Natural killer cell (primary cell): ENCODE measurements around the gene ZFP2. TPM values are rescaled to one million over a fixed set of nuclear protein-coding genes. Genes with fewer than 3 reads are reported as not detected.

Source experiments
- ATAC-seq, 3 donors: fragments of 150-1000 bp in 2 of 3; fragments of 200-7000 bp in 1 of 3; cut with Tn5 transposase; 1 replicate in 1 of 3; 2 replicates in 2 of 3; pipeline ENCODE4 v1.10.0; 2021; ENCODE audit warnings: mild to moderate bottlenecking in 2 of 3, moderate library complexity in 2 of 3
- DNase-seq, 2 donors: peaks; one replicate each; pipeline versions ENCODE4 v3.0.0 to v3.0.0-alpha.2; 2013 to 2021; ENCODE audit warnings: mixed read lengths in 1 of 2
- H3K27ac ChIP-seq: one replicate; pipeline ENCODE4 v1.5.1; 2013; ENCODE audit warnings: mild to moderate bottlenecking, low read length
- H3K27me3 ChIP-seq: one replicate; pipeline ENCODE4 v1.6.1; 2013; ENCODE audit warnings: low read length; ENCODE audit not compliant: control insufficient read depth, insufficient read depth
- H3K36me3 ChIP-seq: one replicate; pipeline ENCODE4 v1.6.1; 2013; ENCODE audit warnings: low read length; ENCODE audit not compliant: control insufficient read depth, insufficient read depth
- H3K4me1 ChIP-seq: one replicate; pipeline ENCODE4 v1.6.1; 2013; ENCODE audit warnings: low read length; ENCODE audit not compliant: control insufficient read depth, insufficient read depth
- H3K4me3 ChIP-seq: one replicate; pipeline ENCODE4 v1.5.1; 2013; ENCODE audit warnings: low read length
- H3K9me3 ChIP-seq: one replicate; pipeline ENCODE4 v1.6.1; 2013; ENCODE audit warnings: low read length; ENCODE audit not compliant: control insufficient read depth, insufficient read depth
- H3K27ac Mint-ChIP-seq, 2 donors: one replicate each; pipeline ENCODE4 v1.8.0; 2022; ENCODE audit warnings: mild to moderate bottlenecking in 2 of 2, mixed read lengths in 2 of 2, moderate library complexity in 1 of 2
- H3K27me3 Mint-ChIP-seq, 2 donors: one replicate each; pipeline ENCODE4 v1.8.0; 2022; ENCODE audit warnings: low read depth in 2 of 2, mixed read lengths in 2 of 2
- H3K36me3 Mint-ChIP-seq: one replicate; pipeline ENCODE4 v1.8.0; 2022; ENCODE audit warnings: mixed read lengths
- H3K4me1 Mint-ChIP-seq, 2 donors: one replicate each; pipeline ENCODE4 v1.8.0; 2022; ENCODE audit warnings: mixed read lengths in 2 of 2
- H3K4me3 Mint-ChIP-seq: one replicate; pipeline ENCODE4 v1.8.0; 2022; ENCODE audit warnings: mild to moderate bottlenecking, moderate library complexity, mixed read lengths
- H3K9me3 Mint-ChIP-seq, 2 donors: one replicate each; pipeline ENCODE4 v1.8.0; 2022; ENCODE audit warnings: mixed read lengths in 2 of 2
- CTCF ChIP-seq: fragments of 200-600 bp; IDR thresholded peaks from one replicate; pipeline ENCODE4 v1.8.0; 2022; ENCODE audit warnings: antibody characterized with exemption
- WGBS: methylation state at CpG from one replicate; pipeline ENCODE4 v1.1.7; 2013; ENCODE audit warnings: missing lambda C conversion rate; ENCODE audit not compliant: insufficient coverage; 5-methylcytosine and 5-hydroxymethylcytosine counted together
- intact Hi-C: fragments of 100-400 bp; cut with micrococcal nuclease; formaldehyde crosslinking; loops from one replicate; pipeline ENCODE4 v1.14.2; 2022
- total RNA-seq, 4 donors: library from RNA; stranded (reverse); fragments of 120-200 nt in 1 of 4; gene quantifications; one replicate each; pipeline versions ENCODE4 v1.2.3 to v1.2.4, GENCODE V29; 2013 to 2022

ZFP2 gene
- total RNA-seq, 3 donors from 2014 or later (not counting 1 experiment from before 2014, with no cell fraction given) = 0.33 to 0.61 (median 0.54) TPM

DNA sequence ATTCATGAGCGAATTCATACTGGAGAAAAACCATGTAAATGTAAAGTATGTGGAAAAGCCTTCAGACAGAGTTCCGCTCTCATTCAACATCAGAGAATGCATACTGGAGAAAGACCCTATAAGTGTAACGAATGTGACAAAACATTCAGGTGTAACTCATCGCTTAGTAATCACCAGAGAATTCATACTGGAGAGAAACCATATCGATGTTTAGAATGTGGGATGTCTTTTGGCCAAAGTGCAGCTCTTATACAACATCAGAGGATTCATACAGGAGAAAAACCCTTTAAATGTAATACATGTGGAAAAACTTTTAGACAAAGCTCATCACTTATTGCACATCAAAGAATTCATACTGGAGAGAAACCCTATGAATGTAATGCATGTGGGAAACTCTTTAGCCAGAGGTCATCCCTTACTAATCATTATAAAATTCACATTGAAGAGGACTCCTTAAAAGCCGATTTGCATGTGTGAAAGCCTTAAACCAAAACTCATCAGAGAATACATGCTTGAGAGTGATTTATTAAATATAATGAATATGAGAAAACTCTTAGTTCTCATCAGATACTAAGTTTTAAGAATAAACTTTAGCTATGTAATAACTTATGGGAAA lies 11.8 kb upstream of the ZFP2 start:
- Mint-ChIP-seq H3K36me3 (peaks cover 66% of the 10 kb centered on the region), H3K27ac (no peak overlapping the region)
- TF ChIP-seq CTCF = no peak

DNA sequence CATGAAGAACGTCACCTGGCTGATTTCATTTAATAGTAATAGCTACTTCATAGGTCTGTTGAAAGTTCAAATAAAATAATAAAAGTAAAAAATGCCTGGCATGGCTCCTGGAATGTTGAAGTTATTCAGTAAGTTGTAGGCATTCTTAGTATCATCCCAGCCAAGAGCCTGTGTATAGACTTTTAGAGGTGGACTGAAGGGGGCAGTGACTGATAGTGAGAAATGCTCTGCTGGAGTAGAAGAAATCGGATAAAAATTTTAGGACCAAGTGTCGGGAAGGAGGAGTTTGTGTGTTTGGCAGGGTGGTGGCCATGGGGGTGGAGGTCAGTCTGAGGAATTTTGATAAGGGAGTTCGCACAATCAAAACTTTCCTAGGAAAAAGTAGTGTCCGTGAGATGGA lies 3.6 kb downstream of the ZFP2 start:
- peaks cover 10% of the 10 kb centered on the region for H3K36me3 Mint-ChIP-seq
- intact Hi-C loops = no loop called here

More for the DNA sequence above, 11.8 kb upstream of the ZFP2 start:
- Histone ChIP-seq H3K4me1 (no peaks in the 10 kb centered on the region), H3K4me3 (no peak overlapping the region), H3K27ac (no peak overlapping the region), H3K36me3 (peaks cover 36% of the 10 kb centered on the region), H3K27me3 (no peaks in the 10 kb centered on the region), H3K9me3 (peaks cover 42% of the 10 kb centered on the region)
- peaks cover 19 to 31% of the 10 kb centered on the region in 2 donors for H3K9me3 Mint-ChIP-seq
- ATAC-seq = no peak
- WGBS = 95% methylated on average over 3 of the region's 6 CpGs
- no peaks in the 10 kb centered on the region for H3K4me1 Mint-ChIP-seq
- no peak overlapping the region for H3K4me3 Mint-ChIP-seq
- intact Hi-C loops = no loop called here
- no peak for DNase-seq
- no peaks in the 10 kb centered on the region for H3K27me3 Mint-ChIP-seq

DNA sequence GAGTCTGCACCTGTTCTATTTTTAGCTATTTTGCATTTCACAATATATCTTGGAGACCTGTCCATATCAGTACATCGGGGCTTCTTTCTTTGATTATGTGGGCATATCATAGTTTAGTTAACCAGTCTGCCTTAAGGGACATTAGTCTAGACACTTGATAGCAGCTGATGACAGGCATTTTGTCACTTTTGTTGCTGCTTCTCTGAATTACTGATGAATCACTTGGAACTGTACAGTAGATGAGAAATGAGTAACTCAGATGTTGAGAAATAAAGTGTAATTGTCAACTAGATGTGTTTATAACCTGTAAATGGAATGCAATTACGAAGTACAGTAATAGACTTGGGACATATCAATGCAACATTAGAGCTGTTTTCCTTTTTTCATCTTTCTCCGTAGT lies 7.1 kb downstream of the ZFP2 start:
- Histone ChIP-seq H3K9me3 (peaks cover 3% of the 10 kb centered on the region), H3K4me3 (no peak overlapping the region), H3K27ac (no peak overlapping the region), H3K4me1 (no peaks in the 10 kb centered on the region), H3K27me3 (no peaks in the 10 kb centered on the region), H3K36me3 (no peaks in the 10 kb centered on the region)
- ATAC-seq (no peak), DNase-seq (no peak)
- Mint-ChIP-seq H3K27me3 (peaks cover 0 to 2% of the 10 kb centered on the region in 2 donors), H3K27ac (no peak overlapping the region), H3K4me1 (no peaks in the 10 kb centered on the region), H3K4me3 (no peak overlapping the region), H3K9me3 (peaks cover 4 to 6% of the 10 kb centered on the region in 2 donors), H3K36me3 (peaks cover 10% of the 10 kb centered on the region)
- WGBS = 79% methylated on average over 2 of the region's 3 CpGs
- no peak for TF ChIP-seq CTCF
- intact Hi-C loops = no loop called here

More for the DNA sequence above, 3.6 kb downstream of the ZFP2 start:
- Histone ChIP-seq H3K4me3 (no peak overlapping the region), H3K4me1 (peaks cover 11% of the 10 kb centered on the region), H3K27me3 (no peaks in the 10 kb centered on the region), H3K9me3 (peaks cover 3% of the 10 kb centered on the region), H3K27ac (no peak overlapping the region), H3K36me3 (no peaks in the 10 kb centered on the region)
- no peak for ATAC-seq
- TF ChIP-seq CTCF = no peak
- Mint-ChIP-seq H3K4me1 (peaks cover 0 to 5% of the 10 kb centered on the region in 2 donors), H3K9me3 (peaks cover 4% of the 10 kb centered on the region in 2 donors), H3K27me3 (peaks cover 7 to 9% of the 10 kb centered on the region in 2 donors), H3K4me3 (no peak overlapping the region), H3K27ac (no peak overlapping the region)
- no peak for DNase-seq
- 87% methylated on average over 5 of the region's 5 CpGs for WGBS
